Keratinocyte (primary cell): Measurements from ENCODE around the gene ITPKB. TPM values are rescaled to one million over a fixed set of nuclear protein-coding genes. Genes with fewer than 3 reads are reported as not detected.

ENCODE experiments used
- DNase-seq: peaks from one replicate; pipeline ENCODE4 v3.0.0-alpha.2; 2011; ENCODE audit warnings: low read depth, missing footprints, low spot score
- FAIRE-seq: peaks from 2 replicates; lab custom pipeline; 2011; peaks lifted over from hg19 to GRCh38; lab: Jason Lieb, UNC
- H2AFZ ChIP-seq: 2 replicates; pipeline ENCODE4 v1.6.0; 2012; ENCODE audit warnings: low read length, control low read depth, inconsistent platforms; ENCODE audit not compliant: control insufficient read depth
- H3K27ac ChIP-seq: 2 replicates; pipeline ENCODE4 v1.5.1; 2011; ENCODE audit warnings: low read length; ENCODE audit not compliant: control insufficient read depth, insufficient read depth
- H3K27me3 ChIP-seq: 3 replicates; pipeline ENCODE4 v1.6.0; 2011; ENCODE audit warnings: low read length; ENCODE audit not compliant: control insufficient read depth, insufficient read depth; ENCODE audit errors: extremely low read depth
- H3K36me3 ChIP-seq, 2 experiments: 2 replicates in 1 of 2; 3 replicates in 1 of 2; pipeline ENCODE4 v1.5.1; 2011; ENCODE audit warnings: low read length in 2 of 2, mild to moderate bottlenecking in 1 of 2; ENCODE audit not compliant: control insufficient read depth in 2 of 2, insufficient read depth in 2 of 2; ENCODE audit errors: extremely low read depth in 1 of 2
- H3K4me1 ChIP-seq: 3 replicates; pipeline ENCODE4 v1.5.1; 2011; ENCODE audit warnings: low read length; ENCODE audit not compliant: control insufficient read depth, insufficient read depth; ENCODE audit errors: extremely low read depth
- H3K4me2 ChIP-seq: 3 replicates; pipeline ENCODE4 v1.6.0; 2011; ENCODE audit warnings: low read depth, low read length; ENCODE audit not compliant: control insufficient read depth, insufficient read depth; ENCODE audit errors: extremely low read depth
- H3K4me3 ChIP-seq, 3 experiments: fragments of 200-600 bp in 1 of 3; sonication (generic) in 1 of 3; 2 replicates in 2 of 3; 3 replicates in 1 of 3; pipeline ENCODE4 v1.5.1; 2011 to 2016; ENCODE audit warnings: low read length in 3 of 3, mild to moderate bottlenecking in 3 of 3, control low read depth in 2 of 3, inconsistent platforms in 1 of 3, low read depth in 1 of 3, mixed read lengths in 1 of 3, mixed run types in 1 of 3, moderate library complexity in 1 of 3; ENCODE audit not compliant: control insufficient read depth in 2 of 3, insufficient read depth in 2 of 3; ENCODE audit errors: extremely low read depth in 1 of 3
- H3K79me2 ChIP-seq: 2 replicates; pipeline ENCODE4 v1.6.0; 2012; ENCODE audit warnings: low read length; ENCODE audit not compliant: control insufficient read depth, insufficient read depth
- H3K9ac ChIP-seq: 3 replicates; pipeline ENCODE4 v1.6.0; 2011; ENCODE audit warnings: low read length; ENCODE audit not compliant: control insufficient read depth, insufficient read depth; ENCODE audit errors: extremely low read depth
- H3K9me1 ChIP-seq: 3 replicates; pipeline ENCODE4 v1.6.0; 2011; ENCODE audit warnings: low read length; ENCODE audit not compliant: control insufficient read depth, insufficient read depth; ENCODE audit errors: extremely low read depth
- H3K9me3 ChIP-seq: 2 replicates; pipeline ENCODE4 v1.5.1; 2012; ENCODE audit warnings: low read depth, low read length; ENCODE audit not compliant: control insufficient read depth
- H4K20me1 ChIP-seq: 3 replicates; pipeline ENCODE4 v1.6.0; 2011; ENCODE audit warnings: low read length; ENCODE audit not compliant: control insufficient read depth, insufficient read depth; ENCODE audit errors: extremely low read depth
- CTCF ChIP-seq, 3 experiments: IDR thresholded peaks in 1 of 3; conservative IDR thresholded peaks in 1 of 3; optimal IDR thresholded peaks in 1 of 3; 2 replicates in 2 of 3; 3 replicates in 1 of 3; pipeline versions ENCODE3 to v1.5.1; 2011; ENCODE audit warnings: low read length in 3 of 3, mild to moderate bottlenecking in 3 of 3, moderate library complexity in 2 of 3, control low read depth in 1 of 3, inconsistent platforms in 1 of 3; ENCODE audit not compliant: insufficient read depth in 2 of 3; ENCODE audit errors: extremely low read depth in 1 of 3
- EZH2 ChIP-seq: IDR thresholded peaks from one replicate; pipeline ENCODE4 v1.6.1; 2012; ENCODE audit warnings: inconsistent platforms, mild to moderate bottlenecking, low read length, moderate library complexity
- dilution Hi-C: fragments of 300-500 bp; cut with MboI; formaldehyde crosslinking; loops from one replicate; pipeline ENCODE4 v1.7.0; 2020; ENCODE audit warnings: low sequenced_read_pairs; ENCODE audit not compliant: extremely low pct_ligation_motif_present
- polyA plus RNA-seq, 5 experiments: library from polyadenylated mRNA; depleted of rRNA in 3 of 5; stranded (reverse) in 3 of 5; stranded (forward) in 1 of 5; unstranded in 1 of 5; fragments of >200 nt; gene quantifications; 1 replicate in 1 of 5; 2 replicates in 3 of 5; 3 replicates in 1 of 5; pipeline versions ENCODE4 v1.2.1 to v1.2.3, GENCODE V29; 2011 to 2012; ENCODE audit warnings: missing spikeins in 2 of 5, low read depth in 1 of 5, low replicate concordance in 1 of 5

ITPKB gene
- polyA plus RNA-seq, 1 donor (not counting 4 experiments of a cell fraction or from before 2014, with no cell fraction given): 3.2 TPM

GRCh38 chr1:226698659-226699058 is 40.4 kb downstream of the ITPKB start:
- dilution Hi-C loops: no loop called here
- FAIRE-seq (no peak), DNase-seq (no peak)
- Histone ChIP-seq H3K36me3 (peaks cover 0 to 5% of the 10 kb centered on the region in 2 experiments), H3K9me1 (no peaks in the 10 kb centered on the region), H3K27me3 (no peaks in the 10 kb centered on the region), H3K27ac (no peak overlapping the region), H3K4me3 (no peak overlapping the region), H3K79me2 (no peaks in the 10 kb centered on the region), H4K20me1 (peaks cover 4% of the 10 kb centered on the region), H3K4me1 (peaks cover 33% of the 10 kb centered on the region), H3K9ac (no peak overlapping the region), H3K9me3 (no peaks in the 10 kb centered on the region), H2AFZ (no peak overlapping the region), H3K4me2 (peak overlapping the region; percentile 4)
- TF ChIP-seq CTCF (optimal IDR thresholded peaks at IDR 0.05 in 1 of 3, IDR thresholded peaks at IDR 0.05 in 1 of 3, conservative IDR thresholded peaks at IDR 0.05 in 1 of 3; ENCODE audit: extremely low read depth in 1 of 3, insufficient read depth in 2 of 3, low read length in 3 of 3): no peak
- no peak for TF ChIP-seq EZH2

- no peak for FAIRE-seq
- Histone ChIP-seq H3K79me2 (no peaks in the 10 kb centered on the region), H3K4me2 (peak overlapping the region; percentile 9), H3K9me3 (no peaks in the 10 kb centered on the region), H3K9me1 (no peaks in the 10 kb centered on the region), H3K4me3 (no peak overlapping the region), H4K20me1 (peaks cover 4% of the 10 kb centered on the region), H3K4me1 (peaks cover 32% of the 10 kb centered on the region), H3K27me3 (no peaks in the 10 kb centered on the region), H3K9ac (peak overlapping the region; percentile 19), H3K36me3 (peaks cover 0 to 5% of the 10 kb centered on the region in 2 experiments), H2AFZ (no peak overlapping the region), H3K27ac (peak overlapping the region; percentile 47)
- TF ChIP-seq EZH2 (no peak), CTCF (optimal IDR thresholded peaks at IDR 0.05 in 1 of 3, IDR thresholded peaks at IDR 0.05 in 1 of 3, conservative IDR thresholded peaks at IDR 0.05 in 1 of 3; ENCODE audit: extremely low read depth in 1 of 3, insufficient read depth in 2 of 3, low read length in 3 of 3) (no peak)
- DNase-seq: no peak
- dilution Hi-C loops: no loop called here
These were observed 41.0 kb downstream of the ITPKB start for GRCh38 chr1:226697929-226698544.
